ENCODE data around the gene BICD1. TPM values are rescaled to one million over a fixed set of nuclear protein-coding genes. Genes with fewer than 3 reads are reported as not detected.

Gene BICD1
- polyA plus RNA-seq, 1 of the 3 experiments (the other 2 are of a cell fraction) = 12.1 TPM

GRCh38 chr12:32292151-32292550 is 185.5 kb downstream of the BICD1 start:
- Histone ChIP-seq H3K79me2 (ENCODE audit: insufficient read depth) (peaks cover 32% of the 10 kb centered on the region), H3K4me3 (ENCODE audit: low read depth in 2 of 2, low read length in 1 of 2) (no peak overlapping the region), H3K4me1 (ENCODE audit: control insufficient read depth in 1 of 2, insufficient read depth in 2 of 2, low read depth in 1 of 2, low read length in 1 of 2) (no peaks in the 10 kb centered on the region; a peak in 1 of 4 replicates), H4K20me1 (ENCODE audit: insufficient read depth) (no peaks in the 10 kb centered on the region), H3K36me3 (replicated peaks in 1 of 2; ENCODE audit: control insufficient read depth in 1 of 2, insufficient read depth in 2 of 2, low read length in 1 of 2) (peaks cover 0 to 7% of the 10 kb centered on the region in 2 experiments), H3K9me2 (no peaks in the 10 kb centered on the region), H3K4me2 (no peak overlapping the region), H3K9ac (no peak overlapping the region), H3F3A (replicated peaks; ENCODE audit: insufficient read depth) (peaks cover 4% of the 10 kb centered on the region), H3K9me3 (no peaks in the 10 kb centered on the region), H2AFZ (ENCODE audit: low read depth) (no peak overlapping the region), H3K27ac (ENCODE audit: low read depth in 2 of 2, low read length in 1 of 2) (no peak overlapping the region), H3K27me3 (ENCODE audit: insufficient read depth) (no peaks in the 10 kb centered on the region)
- TF ChIP-seq USF1 (IDR thresholded peaks at IDR 0.05; ENCODE audit: borderline replicate concordance, low read depth) (no peak), MEF2A (IDR thresholded peaks at IDR 0.05; ENCODE audit: borderline replicate concordance, low read depth) (no peak), MAX (IDR thresholded peaks at IDR 0.05; ENCODE audit: low read depth) (no peak), EP300 (IDR thresholded peaks at IDR 0.05; ENCODE audit: borderline replicate concordance in 1 of 2, low read depth in 1 of 2, low read length in 1 of 2) (no peak), YY1 (IDR thresholded peaks at IDR 0.05; ENCODE audit: low read depth) (no peak)
- ChIA-PET POLR2A (no interaction called here), CTCF (no interaction called here)
- no peak for DNase-seq
- 99% methylated on average over 4 of the region's 4 CpGs for WGBS (ENCODE audit: low lambda C conversion rate)

- WGBS (ENCODE audit: low lambda C conversion rate) = 96% methylated on average over 6 of the region's 6 CpGs
These were observed 187.3 kb downstream of the BICD1 start for GRCh38 chr12:32293808-32294419.

More at GRCh38 chr12:32293808-32294419, 187.3 kb downstream of the BICD1 start:
- Histone ChIP-seq H4K20me1 (ENCODE audit: insufficient read depth) (no peaks in the 10 kb centered on the region), H3K79me2 (ENCODE audit: insufficient read depth) (peaks cover 27% of the 10 kb centered on the region), H3K27ac (ENCODE audit: low read depth in 2 of 2, low read length in 1 of 2) (no peak overlapping the region), H3K9me3 (no peaks in the 10 kb centered on the region), H3K27me3 (ENCODE audit: insufficient read depth) (no peaks in the 10 kb centered on the region), H3K9ac (no peak overlapping the region), H2AFZ (ENCODE audit: low read depth) (no peak overlapping the region), H3K4me1 (ENCODE audit: control insufficient read depth in 1 of 2, insufficient read depth in 2 of 2, low read depth in 1 of 2, low read length in 1 of 2) (peaks cover 0 to under 1% of the 10 kb centered on the region in 2 experiments; a peak in 3 of 4 replicates), H3K4me2 (no peak overlapping the region), H3K4me3 (ENCODE audit: low read depth in 2 of 2, low read length in 1 of 2) (no peak overlapping the region), H3K9me2 (no peaks in the 10 kb centered on the region), H3K36me3 (replicated peaks in 1 of 2; ENCODE audit: control insufficient read depth in 1 of 2, insufficient read depth in 2 of 2, low read length in 1 of 2) (peaks cover 0 to 7% of the 10 kb centered on the region in 2 experiments), H3F3A (replicated peaks; ENCODE audit: insufficient read depth) (peaks cover 4% of the 10 kb centered on the region)
- POLR2A ChIA-PET = no interaction called here
- TF ChIP-seq MXI1 (IDR thresholded peaks at IDR 0.05; ENCODE audit: low read depth, low read length) (no peak), FOXM1 (IDR thresholded peaks at IDR 0.05; ENCODE audit: low read depth) (no peak), CTCF (IDR thresholded peaks at IDR 0.05) (peak; percentile 38), SMC3 (IDR thresholded peaks at IDR 0.05; ENCODE audit: low read depth, low read length) (no peak)
- DNase-seq = no peak
- CTCF ChIA-PET = interaction anchor here (0.6 to 1.5 kb wide), 6 partner anchors 8 to 268 kb away, joined by 3 to 8 read pairs (median 3); no protein-coding TSS in a partner anchor
